ENCODE results near the gene ST7L.
"Not testable (repeated sequence)": the region's sequence is repeated elsewhere in the genome, so short reads cannot be mapped to it uniquely, and the experiment has no call there.

Gene ST7L

DNA sequence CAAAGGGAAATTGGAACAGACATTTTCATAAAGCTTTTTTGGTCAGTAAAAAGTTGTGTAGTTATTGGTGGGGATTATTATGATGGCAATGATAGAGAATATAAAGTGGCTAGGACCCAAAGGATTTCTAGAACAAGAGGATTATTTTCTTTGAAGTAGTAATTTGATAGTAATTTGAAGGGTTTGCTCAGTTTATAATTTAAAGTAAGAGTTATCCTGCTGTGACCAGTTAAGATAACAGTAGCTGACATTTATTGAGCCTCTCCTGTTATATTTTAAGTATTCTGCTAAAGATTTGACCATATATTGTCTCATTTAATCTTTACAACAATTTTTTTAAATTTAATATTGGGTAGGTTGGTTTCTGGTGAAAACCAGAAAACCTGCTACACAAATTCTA lies 15.4 kb upstream of the ST7L start:
- Histone ChIP-seq H3K36me3 (ENCODE audit: control insufficient read depth, low read depth, low read length) (no peaks in the 10 kb centered on the region), H3K9me3 (ENCODE audit: control insufficient read depth, low read depth, low read length) (no peaks in the 10 kb centered on the region), H3K27ac (ENCODE audit: low read length) (no peak overlapping the region), H3K4me3 (ENCODE audit: low read length) (no peak overlapping the region), H3K9ac (ENCODE audit: low read length) (no peak overlapping the region), H3K27me3 (ENCODE audit: control insufficient read depth, insufficient read depth, low read length) (no peaks in the 10 kb centered on the region), H3K4me1 (ENCODE audit: control insufficient read depth, low read depth, low read length) (no peaks in the 10 kb centered on the region)

DNA sequence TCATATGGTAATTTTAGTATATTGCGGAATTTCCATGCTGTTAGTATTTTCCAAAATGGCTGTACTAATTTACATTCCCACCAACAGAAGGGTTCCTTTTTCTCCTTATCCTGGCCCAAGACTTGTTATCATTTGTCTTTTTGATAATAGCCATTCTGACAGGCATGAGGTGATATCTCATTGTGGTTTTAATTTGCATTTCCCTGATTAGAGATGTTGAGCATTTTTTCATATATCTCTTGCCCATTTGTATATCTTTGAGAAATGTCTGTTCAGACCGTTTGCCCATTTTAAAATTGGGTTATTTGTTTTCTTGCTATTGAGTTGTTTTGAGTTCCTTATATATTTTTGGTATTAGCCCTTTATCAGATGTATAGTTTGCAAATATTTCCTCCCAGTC lies 14.7 kb upstream of the ST7L start:
- no peaks in the 10 kb centered on the region for H3K9me3 ChIP-seq (ENCODE audit: control insufficient read depth, low read depth, low read length)
- no peak overlapping the region for H3K4me3 ChIP-seq (ENCODE audit: low read length)
- H3K27me3 ChIP-seq (ENCODE audit: control insufficient read depth, insufficient read depth, low read length) = no peaks in the 10 kb centered on the region
- no peaks in the 10 kb centered on the region for H3K4me1 ChIP-seq (ENCODE audit: control insufficient read depth, low read depth, low read length)
- H3K27ac ChIP-seq (ENCODE audit: low read length) = no peak overlapping the region
- H3K9ac ChIP-seq (ENCODE audit: low read length) = no peak overlapping the region
- H3K36me3 ChIP-seq (ENCODE audit: control insufficient read depth, low read depth, low read length) = no peaks in the 10 kb centered on the region

DNA sequence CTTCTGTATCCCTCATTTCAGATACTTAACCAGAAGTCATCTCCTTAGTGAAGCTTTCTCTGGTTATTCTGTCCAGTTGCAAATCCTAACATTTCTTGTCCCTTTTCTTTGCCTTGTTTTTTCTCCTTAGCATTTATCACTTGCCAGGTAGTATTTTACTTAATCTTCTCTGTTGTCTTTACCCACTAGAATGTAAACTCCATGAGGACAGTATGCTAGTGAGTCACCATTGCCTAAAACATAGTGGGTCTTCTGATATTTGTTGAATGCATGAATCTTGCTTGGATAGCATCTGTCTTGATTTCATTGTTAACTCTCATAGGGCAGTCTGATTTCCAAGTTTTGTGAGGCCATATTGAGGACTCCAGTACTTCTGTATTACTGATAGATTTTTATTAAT lies 10.3 kb upstream of the ST7L start:
- Histone ChIP-seq H3K27ac (ENCODE audit: low read length) (no peak overlapping the region), H3K4me1 (ENCODE audit: control insufficient read depth, low read depth, low read length) (no peaks in the 10 kb centered on the region), H3K27me3 (ENCODE audit: control insufficient read depth, insufficient read depth, low read length) (no peaks in the 10 kb centered on the region), H3K9ac (ENCODE audit: low read length) (no peak overlapping the region), H3K4me3 (ENCODE audit: low read length) (no peak overlapping the region), H3K9me3 (ENCODE audit: control insufficient read depth, low read depth, low read length) (no peaks in the 10 kb centered on the region), H3K36me3 (ENCODE audit: control insufficient read depth, low read depth, low read length) (peaks cover 10% of the 10 kb centered on the region)

DNA sequence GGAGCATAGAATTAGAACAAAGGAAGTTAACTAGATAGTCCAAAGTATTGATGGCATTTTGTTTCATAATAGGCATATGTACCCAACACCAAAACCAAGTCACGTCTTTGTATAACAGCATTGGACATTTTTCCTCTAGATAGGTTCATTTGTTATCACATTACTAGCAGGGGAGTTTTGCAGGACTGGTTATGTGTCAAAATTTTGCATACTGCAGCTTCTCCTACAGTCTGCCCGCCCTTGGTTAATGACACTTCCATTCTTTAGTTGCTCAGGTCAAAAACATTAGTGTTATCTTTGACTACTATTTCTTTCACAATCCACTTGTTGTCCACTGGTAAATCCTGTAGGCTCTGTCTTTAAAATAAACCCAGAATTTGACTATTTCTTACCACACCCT lies 9.6 kb upstream of the ST7L start:
- no peaks in the 10 kb centered on the region for H3K4me1 ChIP-seq (ENCODE audit: control insufficient read depth, low read depth, low read length)
- no peak overlapping the region for H3K27ac ChIP-seq (ENCODE audit: low read length)
- no peak overlapping the region for H3K4me3 ChIP-seq (ENCODE audit: low read length)
- H3K27me3 ChIP-seq (ENCODE audit: control insufficient read depth, insufficient read depth, low read length) = no peaks in the 10 kb centered on the region
- no peak overlapping the region for H3K9ac ChIP-seq (ENCODE audit: low read length)
- no peaks in the 10 kb centered on the region for H3K9me3 ChIP-seq (ENCODE audit: control insufficient read depth, low read depth, low read length)
- peaks cover 10% of the 10 kb centered on the region for H3K36me3 ChIP-seq (ENCODE audit: control insufficient read depth, low read depth, low read length)

DNA sequence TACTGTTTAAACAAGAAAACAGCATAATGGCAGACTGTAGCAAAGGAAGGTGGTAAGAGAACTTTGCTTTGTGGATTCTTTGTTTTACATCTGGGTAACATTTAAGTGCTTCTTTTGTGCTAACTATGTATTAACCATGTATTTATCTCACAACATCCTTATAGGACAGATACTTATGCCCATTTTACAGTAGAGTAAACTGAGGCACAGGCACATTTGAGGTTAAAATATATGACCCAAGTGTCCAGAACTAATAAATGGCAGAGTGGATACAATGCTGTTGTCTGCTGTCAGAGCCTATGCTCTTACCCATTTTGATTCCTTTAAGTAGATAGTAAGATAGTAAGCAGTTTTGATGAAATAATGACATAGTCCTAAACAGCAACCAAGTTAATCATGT lies 7.9 kb upstream of the ST7L start:
- Histone ChIP-seq H3K9ac (ENCODE audit: low read length) (no peak overlapping the region), H3K4me3 (ENCODE audit: low read length) (no peak overlapping the region), H3K9me3 (ENCODE audit: control insufficient read depth, low read depth, low read length) (no peaks in the 10 kb centered on the region), H3K36me3 (ENCODE audit: control insufficient read depth, low read depth, low read length) (peaks cover 10% of the 10 kb centered on the region), H3K4me1 (ENCODE audit: control insufficient read depth, low read depth, low read length) (no peaks in the 10 kb centered on the region), H3K27ac (ENCODE audit: low read length) (no peak overlapping the region), H3K27me3 (ENCODE audit: control insufficient read depth, insufficient read depth, low read length) (no peaks in the 10 kb centered on the region)

DNA sequence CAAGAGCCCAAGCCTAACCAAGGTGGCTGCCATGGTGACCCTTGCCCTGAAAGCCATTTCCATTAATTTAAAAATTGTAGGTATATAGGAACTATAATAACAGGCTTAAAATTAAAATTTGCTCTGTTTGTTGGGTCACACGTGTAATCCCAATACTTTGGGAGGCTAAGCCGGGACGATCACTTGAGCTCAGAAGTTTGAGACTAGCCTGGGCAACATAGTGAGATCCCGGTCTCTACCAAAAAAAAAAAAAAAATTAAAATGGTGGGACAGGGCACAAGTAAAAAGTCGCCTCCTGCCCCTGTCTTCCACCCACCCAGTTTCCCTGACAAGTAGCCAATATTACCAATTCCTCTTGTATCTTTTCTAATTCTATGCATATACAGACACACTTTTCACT lies 7.3 kb upstream of the ST7L start:
- H3K9me3 ChIP-seq (ENCODE audit: control insufficient read depth, low read depth, low read length) = no peaks in the 10 kb centered on the region
- peaks cover 10% of the 10 kb centered on the region for H3K36me3 ChIP-seq (ENCODE audit: control insufficient read depth, low read depth, low read length)
- no peaks in the 10 kb centered on the region for H3K27me3 ChIP-seq (ENCODE audit: control insufficient read depth, insufficient read depth, low read length)
- H3K4me1 ChIP-seq (ENCODE audit: control insufficient read depth, low read depth, low read length) = no peaks in the 10 kb centered on the region
- H3K9ac ChIP-seq (ENCODE audit: low read length) = no peak overlapping the region
- H3K27ac ChIP-seq (ENCODE audit: low read length) = no peak overlapping the region
- no peak overlapping the region for H3K4me3 ChIP-seq (ENCODE audit: low read length)

DNA sequence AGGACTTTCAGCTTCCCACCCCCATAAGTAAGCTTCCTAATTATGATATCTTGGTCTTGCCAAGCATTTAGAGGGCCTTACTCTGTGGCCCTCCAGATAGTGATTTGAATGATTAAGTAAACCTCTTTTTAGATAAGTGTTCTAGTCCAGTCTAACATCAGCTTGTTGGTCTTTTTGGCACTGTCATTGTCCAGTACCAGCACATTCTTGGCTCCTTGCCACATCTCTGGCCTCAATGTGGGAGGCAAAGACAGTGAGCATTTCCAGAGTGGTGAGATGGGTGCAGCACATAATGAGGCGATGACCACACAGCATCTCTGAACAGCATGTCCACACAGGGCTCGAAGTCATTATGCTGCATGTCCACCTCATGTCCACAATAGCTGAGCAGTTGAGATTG lies 6.8 kb upstream of the ST7L start:
- Histone ChIP-seq H3K27ac (ENCODE audit: low read length) (no peak overlapping the region), H3K4me1 (ENCODE audit: control insufficient read depth, low read depth, low read length) (peaks cover 3% of the 10 kb centered on the region), H3K9me3 (ENCODE audit: control insufficient read depth, low read depth, low read length) (no peaks in the 10 kb centered on the region), H3K27me3 (ENCODE audit: control insufficient read depth, insufficient read depth, low read length) (no peaks in the 10 kb centered on the region), H3K4me3 (ENCODE audit: low read length) (no peak overlapping the region), H3K9ac (ENCODE audit: low read length) (no peak overlapping the region), H3K36me3 (ENCODE audit: control insufficient read depth, low read depth, low read length) (peaks cover 10% of the 10 kb centered on the region)

DNA sequence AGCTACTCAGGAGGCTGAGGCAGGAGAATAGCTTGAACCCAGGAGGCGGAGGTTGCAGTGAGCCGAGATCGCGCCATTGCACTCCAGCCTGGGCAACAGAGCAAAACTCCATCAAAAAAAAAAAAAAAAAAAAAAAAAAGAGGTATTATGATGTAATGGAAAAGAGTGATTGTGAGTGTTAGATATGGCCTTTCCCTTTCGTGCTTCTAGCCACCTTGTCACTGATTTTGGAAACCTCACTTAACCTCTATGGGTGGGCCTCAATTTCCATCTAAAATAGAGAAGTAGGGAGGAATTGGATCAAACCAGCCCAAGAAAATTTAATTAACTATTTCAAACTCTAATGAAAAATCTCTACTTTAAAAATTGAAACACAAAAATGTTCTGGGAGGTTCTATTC lies 5.6 kb upstream of the ST7L start:
- H3K4me1 ChIP-seq (ENCODE audit: control insufficient read depth, low read depth, low read length) = not testable (repeated sequence)

DNA sequence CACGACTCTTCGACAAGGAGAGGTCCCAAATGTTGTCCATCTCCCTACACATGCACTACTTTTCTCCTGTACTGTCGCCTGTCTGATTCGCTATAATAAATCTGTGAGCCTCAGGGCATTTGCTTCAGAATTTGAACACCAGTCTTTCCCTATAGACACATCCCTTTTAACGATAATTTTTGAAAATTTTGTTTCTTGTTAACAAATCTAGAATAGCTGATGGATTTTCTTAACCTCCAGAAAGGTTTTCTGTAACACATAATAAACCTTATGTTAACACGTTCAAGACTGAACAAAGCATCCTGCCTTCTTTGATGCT lies 1.4 kb upstream of the ST7L start:
- Histone ChIP-seq H3K36me3 (ENCODE audit: control insufficient read depth, low read depth, low read length) (peaks cover 6% of the 10 kb centered on the region), H3K27me3 (ENCODE audit: control insufficient read depth, insufficient read depth, low read length) (no peaks in the 10 kb centered on the region), H3K9me3 (ENCODE audit: control insufficient read depth, low read depth, low read length) (no peaks in the 10 kb centered on the region), H3K4me1 (ENCODE audit: control insufficient read depth, low read depth, low read length) (peaks cover 13% of the 10 kb centered on the region), H3K4me3 (ENCODE audit: low read length) (peak overlapping the region; percentile 95), H3K9ac (ENCODE audit: low read length) (peak overlapping the region; percentile 97), H3K27ac (ENCODE audit: low read length) (peak overlapping the region; percentile 79)

More for the DNA sequence above, 5.6 kb upstream of the ST7L start:
- not testable (repeated sequence) for H3K4me3 ChIP-seq (ENCODE audit: low read length); H3K9me3 ChIP-seq (ENCODE audit: control insufficient read depth, low read depth, low read length); H3K27me3 ChIP-seq (ENCODE audit: control insufficient read depth, insufficient read depth, low read length); H3K27ac ChIP-seq (ENCODE audit: low read length); H3K9ac ChIP-seq (ENCODE audit: low read length)
- peaks cover 10% of the 10 kb centered on the region for H3K36me3 ChIP-seq (ENCODE audit: control insufficient read depth, low read depth, low read length)

DNA sequence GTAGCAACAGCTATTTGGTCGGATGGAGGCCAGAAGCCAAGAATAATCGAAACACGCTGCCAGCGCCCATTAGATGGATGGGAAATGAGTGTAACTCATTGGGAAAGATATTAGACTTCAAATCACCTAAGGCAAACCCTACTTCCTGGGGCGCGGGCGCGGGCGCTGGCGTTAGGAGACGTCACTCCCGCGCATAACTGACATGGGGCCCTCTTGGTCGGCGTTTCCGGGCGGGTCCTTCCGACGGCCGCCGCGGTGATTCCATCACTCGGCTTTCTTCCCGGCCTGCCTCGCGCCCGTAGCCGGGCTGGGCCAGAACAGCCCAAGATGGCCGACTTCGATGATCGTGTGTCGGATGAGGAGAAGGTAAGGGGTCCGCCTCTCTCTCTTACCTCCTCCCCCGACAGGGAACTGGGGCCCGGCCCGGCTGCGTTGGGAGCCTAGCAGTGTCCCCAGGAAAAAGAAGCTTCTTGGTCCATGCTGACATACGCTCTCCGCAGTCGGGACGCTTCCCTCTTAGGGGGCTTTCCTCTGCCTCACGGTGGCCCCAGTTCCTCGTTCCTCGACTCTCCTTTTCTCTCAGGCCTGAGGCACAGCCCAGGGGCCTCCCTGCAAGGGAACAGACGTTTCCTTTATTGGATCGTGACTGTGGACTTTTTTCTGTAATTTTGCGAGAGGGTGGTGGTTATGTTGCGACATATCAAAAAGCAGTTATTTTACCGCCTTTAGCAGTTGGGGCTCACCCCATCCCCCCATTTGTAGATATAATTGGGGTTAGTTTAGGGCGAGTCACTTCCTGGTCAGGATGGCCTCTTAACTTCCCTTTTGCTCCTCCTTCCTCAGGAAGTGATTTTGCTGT lies 806 bp upstream of the ST7L start, which contains the start of gene CAPZA1:
Gene CAPZA1, plus strand, starts transcription at position 315 of the 859 bp plus-strand sequence. Its CDS starts 13 bp downstream, at position 328.
- Histone ChIP-seq H3K4me3 (ENCODE audit: low read length) (peak within 1 kb of the TSS; percentile 95), H3K9me3 (ENCODE audit: control insufficient read depth, low read depth, low read length) (no peaks in the 10 kb centered on the region), H3K9ac (ENCODE audit: low read length) (peak within 1 kb of the TSS; percentile 97), H3K4me1 (ENCODE audit: control insufficient read depth, low read depth, low read length) (peaks cover 13% of the 10 kb centered on the region), H3K36me3 (ENCODE audit: control insufficient read depth, low read depth, low read length) (peaks cover 2% of the 10 kb centered on the region), H3K27ac (ENCODE audit: low read length) (peak within 1 kb of the TSS; percentile 92), H3K27me3 (ENCODE audit: control insufficient read depth, insufficient read depth, low read length) (no peaks in the 10 kb centered on the region)

DNA sequence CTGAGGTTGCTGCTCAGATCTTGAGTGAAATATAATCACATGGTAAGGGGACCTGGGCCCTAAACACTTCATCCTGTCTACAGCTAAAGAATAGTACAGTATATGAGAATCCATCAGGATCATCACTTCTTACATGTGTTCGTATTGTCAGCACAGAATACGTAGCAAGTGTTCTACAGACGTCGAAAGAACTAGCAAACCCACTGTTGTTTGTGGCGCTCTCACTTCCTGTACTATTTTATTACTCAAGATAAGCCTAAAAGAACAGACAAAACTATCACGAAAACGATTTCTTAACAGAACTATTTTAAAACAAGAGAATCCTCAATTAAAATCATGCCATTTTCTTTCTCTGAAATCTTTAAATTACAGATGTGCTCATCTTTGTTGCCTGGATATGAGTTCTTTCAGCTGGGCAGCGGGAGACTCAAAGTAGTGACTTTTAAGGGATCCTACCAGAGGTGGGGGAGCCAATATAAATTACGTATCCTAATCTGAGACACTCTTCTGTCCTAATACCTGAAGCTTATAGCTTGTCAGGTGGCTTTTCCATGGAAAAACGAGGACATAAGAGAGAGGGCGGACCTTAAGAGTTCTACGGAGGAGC lies 724 bp downstream of the ST7L start:
- Histone ChIP-seq H3K9me3 (ENCODE audit: control insufficient read depth, low read depth, low read length) (no peaks in the 10 kb centered on the region), H3K4me1 (ENCODE audit: control insufficient read depth, low read depth, low read length) (peaks cover 13% of the 10 kb centered on the region), H3K36me3 (ENCODE audit: control insufficient read depth, low read depth, low read length) (peaks cover 10% of the 10 kb centered on the region), H3K4me3 (ENCODE audit: low read length) (peak overlapping the region; percentile 95), H3K27me3 (ENCODE audit: control insufficient read depth, insufficient read depth, low read length) (no peaks in the 10 kb centered on the region), H3K27ac (ENCODE audit: low read length) (peak overlapping the region; percentile 92), H3K9ac (ENCODE audit: low read length) (peak overlapping the region; percentile 97)
